Chondrocyte (in vitro differentiated cells): ENCODE results near the gene SGPP2. TPM values are rescaled to one million over a fixed set of nuclear protein-coding genes. Genes with fewer than 3 reads are reported as not detected.

Source experiments
- DNase-seq: peaks from one replicate; pipeline ENCODE4 v3.0.0; 2021; ENCODE audit warnings: mixed read lengths, low spot score
- H3K27ac Mint-ChIP-seq: one replicate; pipeline ENCODE4 v1.8.0; 2021; ENCODE audit warnings: mild to moderate bottlenecking, moderate library complexity, mixed read lengths; ENCODE audit not compliant: unreplicated experiment
- H3K27me3 Mint-ChIP-seq: 2 replicates; pipeline ENCODE4 v1.8.0; 2021; ENCODE audit warnings: low read depth, mixed read lengths
- H3K36me3 Mint-ChIP-seq: 2 replicates; pipeline ENCODE4 v1.8.0; 2021; ENCODE audit warnings: low read depth, mixed read lengths
- H3K4me1 Mint-ChIP-seq: 2 replicates; pipeline ENCODE4 v1.8.0; 2021; ENCODE audit warnings: low read depth, mild to moderate bottlenecking, mixed read lengths
- H3K4me3 Mint-ChIP-seq: one replicate; pipeline ENCODE4 v1.8.0; 2021; ENCODE audit warnings: mild to moderate bottlenecking, moderate library complexity, mixed read lengths; ENCODE audit not compliant: unreplicated experiment
- H3K9me3 Mint-ChIP-seq: 2 replicates; pipeline ENCODE4 v1.8.0; 2021; ENCODE audit warnings: low read depth, mixed read lengths
- total RNA-seq: library from RNA; stranded (reverse); gene quantifications from 3 replicates; pipeline ENCODE4 v1.2.1, GENCODE V29; 2021
- TF ChIP-seq, protein P1 (sequence below): fragments of 200-600 bp; sonication (generic); IDR thresholded peaks from 2 replicates; pipeline ENCODE4 v1.5.0; 2021; ENCODE audit warnings: antibody characterized with exemption, mild to moderate bottlenecking, moderate library complexity

Gene SGPP2
- total RNA-seq, 1 donor from 2014 or later = not detected

DNA sequence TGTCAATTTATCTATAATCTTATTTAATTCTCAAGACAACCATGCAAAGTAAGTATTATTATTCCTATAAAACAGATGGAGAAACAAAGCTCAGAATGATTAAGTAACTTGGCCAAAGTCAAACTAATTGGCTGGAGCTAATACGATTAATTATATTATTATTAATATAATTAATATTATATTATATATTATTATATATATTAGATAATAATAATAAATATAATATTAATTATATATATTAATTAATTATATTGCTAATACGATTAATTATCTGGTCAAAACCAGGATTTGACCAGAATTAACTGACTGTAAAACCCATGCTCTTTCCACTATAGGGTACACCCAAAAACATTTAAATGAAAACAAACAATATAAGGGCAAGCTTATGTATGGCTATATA, 179.2 kb downstream of the SGPP2 start:
- DNase-seq = no peak
- Mint-ChIP-seq H3K4me3 (no peak overlapping the region), H3K4me1 (no peaks in the 10 kb centered on the region), H3K36me3 (peaks cover 4% of the 10 kb centered on the region), H3K27me3 (no peaks in the 10 kb centered on the region), H3K27ac (no peak overlapping the region), H3K9me3 (no peaks in the 10 kb centered on the region)
- TF ChIP-seq, protein P1, sequence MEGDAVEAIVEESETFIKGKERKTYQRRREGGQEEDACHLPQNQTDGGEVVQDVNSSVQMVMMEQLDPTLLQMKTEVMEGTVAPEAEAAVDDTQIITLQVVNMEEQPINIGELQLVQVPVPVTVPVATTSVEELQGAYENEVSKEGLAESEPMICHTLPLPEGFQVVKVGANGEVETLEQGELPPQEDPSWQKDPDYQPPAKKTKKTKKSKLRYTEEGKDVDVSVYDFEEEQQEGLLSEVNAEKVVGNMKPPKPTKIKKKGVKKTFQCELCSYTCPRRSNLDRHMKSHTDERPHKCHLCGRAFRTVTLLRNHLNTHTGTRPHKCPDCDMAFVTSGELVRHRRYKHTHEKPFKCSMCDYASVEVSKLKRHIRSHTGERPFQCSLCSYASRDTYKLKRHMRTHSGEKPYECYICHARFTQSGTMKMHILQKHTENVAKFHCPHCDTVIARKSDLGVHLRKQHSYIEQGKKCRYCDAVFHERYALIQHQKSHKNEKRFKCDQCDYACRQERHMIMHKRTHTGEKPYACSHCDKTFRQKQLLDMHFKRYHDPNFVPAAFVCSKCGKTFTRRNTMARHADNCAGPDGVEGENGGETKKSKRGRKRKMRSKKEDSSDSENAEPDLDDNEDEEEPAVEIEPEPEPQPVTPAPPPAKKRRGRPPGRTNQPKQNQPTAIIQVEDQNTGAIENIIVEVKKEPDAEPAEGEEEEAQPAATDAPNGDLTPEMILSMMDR = no peak

DNA sequence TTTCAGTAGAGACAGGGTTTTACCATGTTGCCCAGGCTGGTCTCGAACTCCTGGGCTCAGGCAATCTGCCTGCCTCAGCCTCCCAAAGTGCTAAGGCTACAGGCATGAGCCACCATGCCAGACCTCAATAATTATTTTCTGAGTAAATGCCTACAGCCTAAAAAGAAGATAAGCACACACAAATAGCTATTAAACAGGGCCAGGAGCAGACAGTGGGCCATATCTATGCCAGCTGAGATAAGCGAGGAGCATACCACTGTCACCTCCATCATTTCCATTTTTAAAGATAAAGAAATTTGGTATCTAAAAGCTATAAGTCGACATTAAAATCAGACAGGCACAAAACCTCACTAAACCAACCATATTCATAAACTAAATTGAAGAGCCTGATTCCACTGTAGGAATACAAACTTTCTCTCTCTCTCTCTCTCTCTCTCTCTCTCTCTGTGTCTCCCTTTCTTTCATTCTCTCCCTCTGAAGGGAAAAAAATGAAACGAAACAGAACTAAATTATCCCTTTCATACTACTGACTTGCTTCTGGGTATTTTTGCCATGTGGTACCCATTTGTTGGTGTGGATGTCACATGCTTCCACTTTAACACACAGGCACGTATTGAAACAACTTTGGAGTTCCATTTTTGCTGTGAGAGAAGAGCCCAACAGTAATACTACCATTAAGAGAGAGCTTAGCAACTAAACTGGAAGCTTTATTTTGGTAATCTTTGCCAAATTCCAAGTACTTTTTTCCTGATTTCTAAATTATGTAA, 180.6 kb downstream of the SGPP2 start:
- Mint-ChIP-seq H3K4me1 (peaks cover 5% of the 10 kb centered on the region), H3K9me3 (no peaks in the 10 kb centered on the region), H3K27me3 (no peaks in the 10 kb centered on the region), H3K36me3 (peaks cover 1% of the 10 kb centered on the region), H3K27ac (no peak overlapping the region), H3K4me3 (no peak overlapping the region)
- DNase-seq = no peak
- TF ChIP-seq, protein P1 = no peak

DNA sequence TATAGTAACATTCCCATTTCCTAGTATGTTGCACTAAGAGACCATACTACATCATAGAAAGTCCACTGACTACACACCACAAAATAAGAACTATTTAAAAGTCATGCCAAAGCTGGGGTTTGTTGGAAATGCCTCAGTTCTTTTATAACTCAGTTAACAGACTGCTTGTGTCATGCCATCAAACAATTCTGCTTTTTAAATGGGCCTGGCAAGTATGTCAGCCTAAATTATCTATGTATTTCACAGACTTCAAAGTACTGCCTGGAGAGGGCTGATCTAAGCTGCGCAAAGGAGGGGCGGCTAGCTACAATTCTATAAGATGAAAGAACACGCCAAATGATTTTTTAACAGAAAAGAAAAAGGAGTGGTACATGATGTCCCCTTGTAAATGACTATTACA, 182.0 kb downstream of the SGPP2 start:
- DNase-seq = no peak
- Mint-ChIP-seq H3K9me3 (no peaks in the 10 kb centered on the region), H3K4me3 (no peak overlapping the region), H3K27ac (no peak overlapping the region), H3K27me3 (no peaks in the 10 kb centered on the region), H3K4me1 (peaks cover 5% of the 10 kb centered on the region), H3K36me3 (no peaks in the 10 kb centered on the region)
- TF ChIP-seq, protein P1 = no peak

DNA sequence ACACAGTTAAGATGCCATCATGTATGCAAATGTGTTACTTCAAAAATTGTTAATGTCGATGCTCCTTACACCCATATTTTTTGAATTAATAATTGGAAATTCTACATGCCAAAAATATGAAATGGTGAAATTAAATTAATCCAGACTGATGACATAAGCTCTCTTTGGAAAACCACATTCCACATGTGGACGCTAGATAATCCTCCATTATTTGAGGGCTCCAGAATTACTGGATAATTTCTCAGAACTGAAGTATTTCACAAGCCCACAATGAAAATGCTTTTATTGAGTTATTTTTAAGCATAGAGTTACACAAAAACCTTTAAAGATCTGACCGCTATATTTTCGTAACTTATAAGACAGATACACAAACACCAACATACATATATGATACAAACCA, 183.7 kb downstream of the SGPP2 start:
- TF ChIP-seq, protein P1 = no peak
- H3K27me3 Mint-ChIP-seq = no peaks in the 10 kb centered on the region
- no peak overlapping the region for H3K4me3 Mint-ChIP-seq
- H3K27ac Mint-ChIP-seq = no peak overlapping the region
- peaks cover 5% of the 10 kb centered on the region for H3K4me1 Mint-ChIP-seq
- DNase-seq = no peak
- H3K9me3 Mint-ChIP-seq = no peaks in the 10 kb centered on the region
- H3K36me3 Mint-ChIP-seq = peaks cover 1% of the 10 kb centered on the region

DNA sequence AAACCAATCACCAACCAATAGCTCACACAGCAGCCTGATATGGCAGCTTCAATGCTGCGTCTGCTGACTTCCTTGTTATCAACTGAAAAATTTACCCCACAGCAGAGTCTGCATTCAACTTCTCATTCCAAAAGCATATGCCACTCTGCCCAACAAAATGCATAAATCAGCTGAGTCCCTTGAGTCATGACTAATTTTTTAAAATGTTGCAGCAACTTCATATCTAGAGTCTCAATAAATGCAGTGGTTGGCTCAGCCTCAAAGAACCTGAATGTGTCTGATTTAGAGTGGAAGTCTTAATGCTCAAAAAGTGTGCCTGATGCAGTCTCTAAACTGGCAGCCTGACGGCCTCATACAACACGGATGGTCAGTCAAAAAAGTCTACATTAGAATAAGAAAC, 185.0 kb downstream of the SGPP2 start:
- DNase-seq = no peak
- Mint-ChIP-seq H3K9me3 (no peaks in the 10 kb centered on the region), H3K4me3 (no peak overlapping the region), H3K27ac (no peak overlapping the region), H3K27me3 (no peaks in the 10 kb centered on the region), H3K36me3 (peaks cover 1% of the 10 kb centered on the region), H3K4me1 (peaks cover 5% of the 10 kb centered on the region)
- TF ChIP-seq, protein P1 = no peak

Other genes with a start within 250 kb of the SGPP2 start
- gene PAX3, start 125.5 kb upstream of the SGPP2 start, total RNA-seq = 1.4 to 4.7 TPM (median 4.1 TPM) in 3 replicates
- 14.8 to 23.7 TPM (median 15.5 TPM) in 3 replicates for gene FARSB, start 231.5 kb downstream of the SGPP2 start, total RNA-seq
- not detected in 3 replicates for gene MOGAT1, start 247.1 kb downstream of the SGPP2 start, total RNA-seq